Upper lobe of left lung (tissue), 6 donors: ENCODE results near the gene ADAMTS8. TPM values are rescaled to one million over a fixed set of nuclear protein-coding genes. Genes with fewer than 3 reads are reported as not detected.

Experiments
- ATAC-seq, 2 donors: fragments of 200-7000 bp; cut with Tn5 transposase; one replicate each; pipeline ENCODE4 v1.9.1; 2022; ENCODE audit warnings: mild to moderate bottlenecking in 2 of 2, moderate library complexity in 2 of 2; ENCODE audit not compliant: low FRiP score in 2 of 2
- DNase-seq, 2 donors: peaks; one replicate each; pipeline ENCODE4 v3.0.0-alpha.2; 2019 to 2020
- H3K27ac ChIP-seq, 4 donors: fragments of 200-600 bp; sonication (generic); one replicate each; pipeline ENCODE4 v1.5.1; 2016 to 2019
- H3K27me3 ChIP-seq, 4 donors: fragments of 200-600 bp; sonication (generic); one replicate each; pipeline ENCODE4 v1.5.1; 2017 to 2019
- H3K36me3 ChIP-seq, 4 donors: fragments of 200-600 bp; sonication (generic); one replicate each; pipeline ENCODE4 v1.5.1; 2016 to 2019
- H3K4me1 ChIP-seq, 4 donors: fragments of 200-600 bp; sonication (generic); one replicate each; pipeline ENCODE4 v1.5.1; 2018 to 2019
- H3K4me3 ChIP-seq, 4 donors: fragments of 200-600 bp; sonication (generic); one replicate each; pipeline ENCODE4 v1.5.1; 2017 to 2019; ENCODE audit warnings: mild to moderate bottlenecking in 2 of 4, moderate library complexity in 1 of 4
- H3K9me3 ChIP-seq, 4 donors: fragments of 200-600 bp; sonication (generic); one replicate each; pipeline ENCODE4 v1.5.1; 2018 to 2019
- EP300 ChIP-seq, 4 donors: sonication (generic); formaldehyde crosslinking; IDR thresholded peaks; one replicate each; pipeline ENCODE4 v1.5.1; 2017; ENCODE audit warnings: antibody characterized with exemption in 4 of 4, control low read depth in 2 of 4
- POLR2A ChIP-seq, 4 donors: fragments of 450-650 bp; IDR thresholded peaks; one replicate each; pipeline ENCODE4 v1.5.1; 2016 to 2017; ENCODE audit warnings: antibody characterized with exemption in 4 of 4, mild to moderate bottlenecking in 2 of 4
- POLR2AphosphoS5 ChIP-seq, 2 donors: sonication (generic); formaldehyde crosslinking; IDR thresholded peaks; one replicate each; pipeline ENCODE4 v1.5.1; 2017; ENCODE audit warnings: antibody characterized with exemption in 2 of 2
- WGBS, 2 donors: methylation state at CpG; one replicate each; pipeline ENCODE4 v1.1.5; 2017 to 2018; 5-methylcytosine and 5-hydroxymethylcytosine counted together
- total RNA-seq, 6 donors: library from RNA; depleted of rRNA in 4 of 6; stranded (reverse); fragments of >200 nt in 4 of 6; gene quantifications; one replicate each; pipeline versions ENCODE4 v1.1.0 to v1.2.1, GENCODE V29; 2016 to 2021
- TF ChIP-seq, protein P1 (sequence below), 6 experiments: fragments of 450-650 bp in 4 of 6; fragments of 200-600 bp in 2 of 6; sonication (generic) in 2 of 6; IDR thresholded peaks; one replicate each; pipeline ENCODE4 v1.5.1; 2016 to 2019; ENCODE audit warnings: antibody characterized with exemption in 6 of 6
- donor health status: DM: no; HTN: no; CAD: no; lungs with moderate emphysema.
- donor health status: DM: no; HTN: yes; CAD: no; lungs with severe emphysema.

The ADAMTS8 gene
- total RNA-seq, 6 donors from 2014 or later: 13.0 to 52.3 (median 21.5) TPM

DNA sequence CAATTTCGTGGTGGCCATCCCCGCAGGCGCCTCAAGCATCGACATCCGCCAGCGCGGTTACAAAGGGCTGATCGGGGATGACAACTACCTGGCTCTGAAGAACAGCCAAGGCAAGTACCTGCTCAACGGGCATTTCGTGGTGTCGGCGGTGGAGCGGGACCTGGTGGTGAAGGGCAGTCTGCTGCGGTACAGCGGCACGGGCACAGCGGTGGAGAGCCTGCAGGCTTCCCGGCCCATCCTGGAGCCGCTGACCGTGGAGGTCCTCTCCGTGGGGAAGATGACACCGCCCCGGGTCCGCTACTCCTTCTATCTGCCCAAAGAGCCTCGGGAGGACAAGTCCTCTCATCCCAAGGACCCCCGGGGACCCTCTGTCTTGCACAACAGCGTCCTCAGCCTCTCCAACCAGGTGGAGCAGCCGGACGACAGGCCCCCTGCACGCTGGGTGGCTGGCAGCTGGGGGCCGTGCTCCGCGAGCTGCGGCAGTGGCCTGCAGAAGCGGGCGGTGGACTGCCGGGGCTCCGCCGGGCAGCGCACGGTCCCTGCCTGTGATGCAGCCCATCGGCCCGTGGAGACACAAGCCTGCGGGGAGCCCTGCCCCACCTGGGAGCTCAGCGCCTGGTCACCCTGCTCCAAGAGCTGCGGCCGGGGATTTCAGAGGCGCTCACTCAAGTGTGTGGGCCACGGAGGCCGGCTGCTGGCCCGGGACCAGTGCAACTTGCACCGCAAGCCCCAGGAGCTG, 44.8 kb upstream of the ADAMTS8 start:
- Histone ChIP-seq H3K9me3 (no peaks in the 10 kb centered on the region), H3K27ac (no peak overlapping the region), H3K36me3 (peaks cover 0 to 27% (median 12%) of the 10 kb centered on the region in 4 donors), H3K4me1 (peaks cover 0 to 12% (median 2%) of the 10 kb centered on the region in 4 donors), H3K27me3 (no peaks in the 10 kb centered on the region), H3K4me3 (no peak overlapping the region)
- WGBS, 2 donors: 92 to 96% methylated on average over 16 to 41 of the region's 52 CpGs
- DNase-seq (peak in 1 of 2 donors; percentile 84), ATAC-seq (no peak)
- no peak for TF ChIP-seq EP300 (IDR thresholded peaks at IDR 0.05)
- no peak for TF ChIP-seq POLR2AphosphoS5 (IDR thresholded peaks at IDR 0.05)
- TF ChIP-seq POLR2A (IDR thresholded peaks at IDR 0.05): no peak
- TF ChIP-seq, protein P1, sequence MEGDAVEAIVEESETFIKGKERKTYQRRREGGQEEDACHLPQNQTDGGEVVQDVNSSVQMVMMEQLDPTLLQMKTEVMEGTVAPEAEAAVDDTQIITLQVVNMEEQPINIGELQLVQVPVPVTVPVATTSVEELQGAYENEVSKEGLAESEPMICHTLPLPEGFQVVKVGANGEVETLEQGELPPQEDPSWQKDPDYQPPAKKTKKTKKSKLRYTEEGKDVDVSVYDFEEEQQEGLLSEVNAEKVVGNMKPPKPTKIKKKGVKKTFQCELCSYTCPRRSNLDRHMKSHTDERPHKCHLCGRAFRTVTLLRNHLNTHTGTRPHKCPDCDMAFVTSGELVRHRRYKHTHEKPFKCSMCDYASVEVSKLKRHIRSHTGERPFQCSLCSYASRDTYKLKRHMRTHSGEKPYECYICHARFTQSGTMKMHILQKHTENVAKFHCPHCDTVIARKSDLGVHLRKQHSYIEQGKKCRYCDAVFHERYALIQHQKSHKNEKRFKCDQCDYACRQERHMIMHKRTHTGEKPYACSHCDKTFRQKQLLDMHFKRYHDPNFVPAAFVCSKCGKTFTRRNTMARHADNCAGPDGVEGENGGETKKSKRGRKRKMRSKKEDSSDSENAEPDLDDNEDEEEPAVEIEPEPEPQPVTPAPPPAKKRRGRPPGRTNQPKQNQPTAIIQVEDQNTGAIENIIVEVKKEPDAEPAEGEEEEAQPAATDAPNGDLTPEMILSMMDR (IDR thresholded peaks at IDR 0.05): no peak

DNA sequence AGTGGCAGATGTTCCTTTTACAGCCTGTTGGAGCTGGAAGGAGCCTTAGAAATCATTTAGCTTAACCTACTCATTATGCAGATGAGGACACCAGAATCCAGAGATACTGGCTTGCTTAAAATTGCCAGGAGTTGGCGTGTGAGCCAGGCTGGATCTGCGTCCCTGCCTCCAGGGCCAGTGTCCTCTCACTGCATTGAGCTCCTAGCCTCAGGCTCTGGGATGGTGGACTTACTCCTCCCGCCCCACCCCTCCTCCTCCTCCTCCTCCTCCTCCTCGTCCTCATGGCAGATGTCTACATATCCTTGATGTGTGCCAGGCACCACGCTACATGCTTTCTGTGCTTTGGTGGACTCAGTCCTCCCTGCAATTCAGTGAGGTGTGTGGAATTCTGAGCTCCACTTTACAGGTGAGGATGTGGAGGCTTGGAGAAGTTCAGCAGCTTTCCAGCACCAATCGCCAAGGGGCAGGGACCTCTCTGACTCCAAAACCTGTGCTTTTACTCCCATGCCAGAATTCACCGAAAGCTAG, 44.1 kb upstream of the ADAMTS8 start:
- no peak overlapping the region for H3K4me3 ChIP-seq
- peaks cover 0 to 27% (median 12%) of the 10 kb centered on the region in 4 donors for H3K36me3 ChIP-seq

GRCh38 chr11:130471731-130472433, 43.5 kb upstream of the ADAMTS8 start:
- Histone ChIP-seq H3K4me3 (no peak overlapping the region), H3K27ac (no peak overlapping the region), H3K4me1 (peaks cover 0 to under 1% (median 0%) of the 10 kb centered on the region in 4 donors), H3K27me3 (no peaks in the 10 kb centered on the region), H3K9me3 (no peaks in the 10 kb centered on the region), H3K36me3 (peaks cover 0 to 27% (median 12%) of the 10 kb centered on the region in 4 donors)
- ATAC-seq (no peak), DNase-seq (no peak)
- 86 to 95% methylated on average over 10 of the region's 11 CpGs for WGBS, 2 donors
- TF ChIP-seq POLR2AphosphoS5 (IDR thresholded peaks at IDR 0.05): no peak
- no peak for TF ChIP-seq POLR2A (IDR thresholded peaks at IDR 0.05)

More for the DNA sequence above, 44.1 kb upstream of the ADAMTS8 start:
- Histone ChIP-seq H3K4me1 (peaks cover 0 to 7% (median 0%) of the 10 kb centered on the region in 4 donors), H3K27ac (no peak overlapping the region), H3K27me3 (no peaks in the 10 kb centered on the region), H3K9me3 (no peaks in the 10 kb centered on the region)
- ATAC-seq (no peak), DNase-seq (no peak)
- 91 to 94% methylated on average over 6 of the region's 7 CpGs for WGBS, 2 donors
- TF ChIP-seq POLR2A (IDR thresholded peaks at IDR 0.05) (no peak), EP300 (IDR thresholded peaks at IDR 0.05) (no peak), POLR2AphosphoS5 (IDR thresholded peaks at IDR 0.05) (no peak)
- TF ChIP-seq, protein P1 (IDR thresholded peaks at IDR 0.05): no peak

GRCh38 chr11:130470832-130471706, 42.7 kb upstream of the ADAMTS8 start:
- no peak for ATAC-seq
- H3K36me3 ChIP-seq: peaks cover 0 to 32% (median 12%) of the 10 kb centered on the region in 4 donors
- DNase-seq: peak in 1 of 2 donors; percentile 40

More at GRCh38 chr11:130470832-130471706, 42.7 kb upstream of the ADAMTS8 start:
- H3K4me3 ChIP-seq: no peak overlapping the region
- no peaks in the 10 kb centered on the region for H3K9me3 ChIP-seq
- no peaks in the 10 kb centered on the region for H3K27me3 ChIP-seq
- H3K27ac ChIP-seq: no peak overlapping the region
- TF ChIP-seq POLR2AphosphoS5 (IDR thresholded peaks at IDR 0.05) (no peak), POLR2A (IDR thresholded peaks at IDR 0.05) (no peak), EP300 (IDR thresholded peaks at IDR 0.05) (no peak)
- TF ChIP-seq, protein P1 (IDR thresholded peaks at IDR 0.05): no peak
- H3K4me1 ChIP-seq: no peaks in the 10 kb centered on the region
- 90% methylated on average over 16 to 20 of the region's 20 CpGs for WGBS, 2 donors
